BLaER1 treated with 17β-estradiol and CSF1 and Interleukin-3, amounts not matched to agents 10 nM and 100 nM (cell line): Measurements from ENCODE around the gene JAM3.
"Not testable (repeated sequence)": the region's sequence is repeated elsewhere in the genome, so short reads cannot be mapped to it uniquely, and the experiment has no call there.

ENCODE experiments used
- H3K27ac ChIP-seq, 11 experiments: shearing (Covaris generic); formaldehyde crosslinking; 2 replicates each; pipeline ENCODE4 v1.8.1; 2022
- H3K27me3 ChIP-seq, 11 experiments: shearing (Covaris generic); formaldehyde crosslinking; 2 replicates each; pipeline ENCODE4 v1.8.1; 2022
- H3K36me3 ChIP-seq, 11 experiments: shearing (Covaris generic); formaldehyde crosslinking; 2 replicates each; pipeline ENCODE4 v1.8.1; 2022
- H3K4me1 ChIP-seq, 10 experiments: shearing (Covaris generic); formaldehyde crosslinking; 2 replicates each; pipeline ENCODE4 v1.8.1; 2022
- H3K4me2 ChIP-seq, 11 experiments: shearing (Covaris generic); formaldehyde crosslinking; 2 replicates each; pipeline ENCODE4 v1.8.1; 2022
- H3K4me3 ChIP-seq, 10 experiments: shearing (Covaris generic); formaldehyde crosslinking; 2 replicates each; pipeline ENCODE4 v1.8.1; 2022
- H3K9ac ChIP-seq, 11 experiments: shearing (Covaris generic); formaldehyde crosslinking; 2 replicates each; pipeline ENCODE4 v1.8.1; 2022
- H3K9me3 ChIP-seq, 11 experiments: shearing (Covaris generic); formaldehyde crosslinking; replicated peaks in 1 of 11; 2 replicates each; pipeline ENCODE4 v1.8.1; 2022
- H4K20me1 ChIP-seq, 11 experiments: shearing (Covaris generic); formaldehyde crosslinking; 2 replicates each; pipeline ENCODE4 v1.8.1; 2022
- Cebpa-rat ChIP-seq, 11 experiments: shearing (Covaris generic); IDR thresholded peaks; 2 replicates each; pipeline ENCODE4 v1.8.1; 2022

The JAM3 gene

GRCh38 chr11:134074766-134075165, 5.9 kb downstream of the JAM3 start:
- Histone ChIP-seq H3K9me3 (peaks cover 8 to 22% (median 20%) of the 10 kb centered on the region in 11 experiments; a peak in 20 of 22 replicates), H4K20me1 (peaks cover 0 to 52% (median 16%) of the 10 kb centered on the region in 11 experiments; a peak in 13 of 22 replicates), H3K4me2 (no peak overlapping the region), H3K9ac (no peak overlapping the region), H3K27me3 (0 out of 22 replicates have a peak, but pooled peaks cover 0 to 5% (median 0%) of the 10 kb centered on the region in 11 experiments), H3K4me1 (peaks cover 0 to 15% (median 11%) of the 10 kb centered on the region in 10 experiments; a peak in 15 of 20 replicates), H3K36me3 (peaks cover 0 to 11% (median 0%) of the 10 kb centered on the region in 11 experiments; a peak in 4 of 22 replicates), H3K4me3 (no peak overlapping the region), H3K27ac (no peak overlapping the region)
- TF ChIP-seq Cebpa-rat (IDR thresholded peaks at IDR 0.05): no peak

GRCh38 chr11:134079317-134079716, 10.4 kb downstream of the JAM3 start:
- no peak overlapping the region for H3K4me3 ChIP-seq
- no peak overlapping the region for H3K27ac ChIP-seq
- peaks cover 0 to 22% (median 17%) of the 10 kb centered on the region in 11 experiments; a peak in 18 of 22 replicates for H3K36me3 ChIP-seq
- H3K27me3 ChIP-seq: no peaks in the 10 kb centered on the region
- peaks cover 39 to 57% (median 51%) of the 10 kb centered on the region in 11 experiments for H3K9me3 ChIP-seq
- H4K20me1 ChIP-seq: peaks cover 0 to 14% (median 8%) of the 10 kb centered on the region in 11 experiments; a peak in 12 of 22 replicates
- H3K4me1 ChIP-seq: no peaks in the 10 kb centered on the region
- H3K9ac ChIP-seq: no peak overlapping the region
- no peak overlapping the region for H3K4me2 ChIP-seq
- no peak for TF ChIP-seq Cebpa-rat (IDR thresholded peaks at IDR 0.05)

GRCh38 chr11:134081258-134081657, 12.4 kb downstream of the JAM3 start:
- H3K9me3 ChIP-seq: peaks cover 39 to 57% (median 51%) of the 10 kb centered on the region in 11 experiments
- not testable (repeated sequence) for H3K4me3 ChIP-seq, H3K27ac ChIP-seq, H4K20me1 ChIP-seq, H3K9ac ChIP-seq, H3K4me2 ChIP-seq, H3K4me1 ChIP-seq, H3K27me3 ChIP-seq
- H3K36me3 ChIP-seq: peaks cover 0 to 22% (median 17%) of the 10 kb centered on the region in 11 experiments; a peak in 18 of 22 replicates

GRCh38 chr11:134082990-134083389, 14.1 kb downstream of the JAM3 start:
- no peaks in the 10 kb centered on the region for H3K4me1 ChIP-seq
- peaks cover 39 to 57% (median 47%) of the 10 kb centered on the region in 11 experiments for H3K9me3 ChIP-seq
- H3K27me3 ChIP-seq: no peaks in the 10 kb centered on the region
- H3K36me3 ChIP-seq: peaks cover 0 to 22% (median 17%) of the 10 kb centered on the region in 11 experiments; a peak in 18 of 22 replicates
- H3K9ac ChIP-seq: no peak overlapping the region
- H3K27ac ChIP-seq: no peak overlapping the region
- TF ChIP-seq Cebpa-rat (IDR thresholded peaks at IDR 0.05): no peak
- no peak overlapping the region for H3K4me2 ChIP-seq
- H3K4me3 ChIP-seq: no peak overlapping the region
- peaks cover 0 to 12% (median 0%) of the 10 kb centered on the region in 11 experiments; a peak in 1 of 22 replicates for H4K20me1 ChIP-seq

- peaks cover 0 to 9% (median 6%) of the 10 kb centered on the region in 11 experiments; a peak in 14 of 22 replicates for H3K36me3 ChIP-seq
- peaks cover 0 to 12% (median 0%) of the 10 kb centered on the region in 11 experiments; a peak in 1 of 22 replicates for H4K20me1 ChIP-seq
- no peak overlapping the region for H3K4me3 ChIP-seq
- H3K27ac ChIP-seq: no peak overlapping the region
- no peaks in the 10 kb centered on the region for H3K27me3 ChIP-seq
- H3K9me3 ChIP-seq: peaks cover 12 to 26% (median 16%) of the 10 kb centered on the region in 11 experiments
- H3K9ac ChIP-seq: no peak overlapping the region
- no peak overlapping the region for H3K4me2 ChIP-seq
- no peak for TF ChIP-seq Cebpa-rat (IDR thresholded peaks at IDR 0.05)
- H3K4me1 ChIP-seq: no peaks in the 10 kb centered on the region
Measured at GRCh38 chr11:134086376-134086775, 17.5 kb downstream of the JAM3 start.

- not testable (repeated sequence) for H3K9ac ChIP-seq, H3K4me1 ChIP-seq, H3K4me3 ChIP-seq, H3K27me3 ChIP-seq, H3K9me3 ChIP-seq, H3K36me3 ChIP-seq, H4K20me1 ChIP-seq, H3K4me2 ChIP-seq, H3K27ac ChIP-seq
Measured at GRCh38 chr11:134092006-134092405, 23.1 kb downstream of the JAM3 start.

GRCh38 chr11:134097166-134097565, 28.3 kb downstream of the JAM3 start:
- Histone ChIP-seq H3K27me3 (no peaks in the 10 kb centered on the region), H3K4me1 (no peaks in the 10 kb centered on the region), H3K9me3 (peaks cover 5 to 12% (median 6%) of the 10 kb centered on the region in 11 experiments; a peak in 17 of 22 replicates), H3K27ac (no peak overlapping the region), H3K9ac (no peak overlapping the region), H3K4me2 (no peak overlapping the region), H3K36me3 (0 out of 22 replicates have a peak, but pooled peaks cover 0 to 6% (median 0%) of the 10 kb centered on the region in 11 experiments), H3K4me3 (no peak overlapping the region), H4K20me1 (peaks cover 0 to 15% (median 5%) of the 10 kb centered on the region in 11 experiments; a peak in 6 of 22 replicates)
- TF ChIP-seq Cebpa-rat (IDR thresholded peaks at IDR 0.05): no peak

GRCh38 chr11:134098566-134099184, 29.8 kb downstream of the JAM3 start:
- H3K27ac ChIP-seq: no peak overlapping the region
- peaks cover 6 to 15% (median 10%) of the 10 kb centered on the region in 11 experiments; a peak in 17 of 22 replicates for H3K9me3 ChIP-seq
- H3K9ac ChIP-seq: no peak overlapping the region
- H3K4me2 ChIP-seq: no peak overlapping the region
- H4K20me1 ChIP-seq: peaks cover 0 to 15% (median 5%) of the 10 kb centered on the region in 11 experiments; a peak in 6 of 22 replicates
- no peak for TF ChIP-seq Cebpa-rat (IDR thresholded peaks at IDR 0.05)
- H3K4me1 ChIP-seq: no peaks in the 10 kb centered on the region
- 0 out of 22 replicates have a peak, but pooled peaks cover 0 to 6% (median 0%) of the 10 kb centered on the region in 11 experiments for H3K36me3 ChIP-seq
- H3K4me3 ChIP-seq: no peak overlapping the region
- no peaks in the 10 kb centered on the region for H3K27me3 ChIP-seq

GRCh38 chr11:134100171-134100570, 31.3 kb downstream of the JAM3 start:
- no peak overlapping the region for H3K27ac ChIP-seq
- H3K27me3 ChIP-seq: no peaks in the 10 kb centered on the region
- H3K4me2 ChIP-seq: no peak overlapping the region
- peaks cover 0 to 15% (median 5%) of the 10 kb centered on the region in 11 experiments; a peak in 6 of 22 replicates for H4K20me1 ChIP-seq
- peaks cover 6 to 15% (median 10%) of the 10 kb centered on the region in 11 experiments; a peak in 17 of 22 replicates for H3K9me3 ChIP-seq
- H3K4me1 ChIP-seq: no peaks in the 10 kb centered on the region
- no peak for TF ChIP-seq Cebpa-rat (IDR thresholded peaks at IDR 0.05)
- H3K36me3 ChIP-seq: 0 out of 22 replicates have a peak, but pooled peaks cover 0 to 6% (median 0%) of the 10 kb centered on the region in 11 experiments
- no peak overlapping the region for H3K4me3 ChIP-seq
- H3K9ac ChIP-seq: no peak overlapping the region
